Gastrocnemius medialis (tissue), 4 donors: ENCODE results near the gene KPNA3.

Experiments
- POLR2A ChIP-seq, 2 donors: fragments of 450-650 bp; IDR thresholded peaks; one replicate each; pipeline ENCODE4 v1.6.1; 2017; ENCODE audit warnings: antibody characterized with exemption in 2 of 2, mild to moderate bottlenecking in 2 of 2, moderate library complexity in 2 of 2
- TF ChIP-seq, protein P1 (sequence below), 5 experiments: fragments of 450-650 bp in 3 of 5; fragments of 200-600 bp in 2 of 5; sonication (generic) in 2 of 5; IDR thresholded peaks in 4 of 5; conservative IDR thresholded peaks in 1 of 5; 1 replicate in 4 of 5; 2 replicates in 1 of 5; pipeline ENCODE4 v1.5.1; 2016 to 2019; ENCODE audit warnings: antibody characterized with exemption in 5 of 5, mild to moderate bottlenecking in 3 of 5, moderate library complexity in 3 of 5

DNA sequence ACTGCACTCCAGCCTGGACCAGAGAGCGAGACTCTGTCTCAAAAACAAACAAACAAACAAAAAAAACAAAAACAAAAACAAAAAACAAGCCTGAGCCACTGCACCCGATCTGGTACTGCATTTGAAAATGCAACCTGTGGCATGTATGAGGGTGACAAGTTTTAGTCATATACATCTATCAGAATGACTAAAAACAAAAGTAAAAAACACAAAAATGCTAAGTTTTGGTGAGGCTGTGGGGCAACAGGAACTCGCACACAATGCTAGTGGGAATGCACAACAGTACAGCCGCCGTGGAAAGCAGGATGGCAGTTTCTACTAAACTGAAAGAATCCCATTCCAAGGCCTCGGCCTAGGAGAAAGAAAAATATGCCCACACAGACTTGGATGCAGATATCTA is 109.0 kb downstream of the KPNA3 start:
- TF ChIP-seq, protein P1, sequence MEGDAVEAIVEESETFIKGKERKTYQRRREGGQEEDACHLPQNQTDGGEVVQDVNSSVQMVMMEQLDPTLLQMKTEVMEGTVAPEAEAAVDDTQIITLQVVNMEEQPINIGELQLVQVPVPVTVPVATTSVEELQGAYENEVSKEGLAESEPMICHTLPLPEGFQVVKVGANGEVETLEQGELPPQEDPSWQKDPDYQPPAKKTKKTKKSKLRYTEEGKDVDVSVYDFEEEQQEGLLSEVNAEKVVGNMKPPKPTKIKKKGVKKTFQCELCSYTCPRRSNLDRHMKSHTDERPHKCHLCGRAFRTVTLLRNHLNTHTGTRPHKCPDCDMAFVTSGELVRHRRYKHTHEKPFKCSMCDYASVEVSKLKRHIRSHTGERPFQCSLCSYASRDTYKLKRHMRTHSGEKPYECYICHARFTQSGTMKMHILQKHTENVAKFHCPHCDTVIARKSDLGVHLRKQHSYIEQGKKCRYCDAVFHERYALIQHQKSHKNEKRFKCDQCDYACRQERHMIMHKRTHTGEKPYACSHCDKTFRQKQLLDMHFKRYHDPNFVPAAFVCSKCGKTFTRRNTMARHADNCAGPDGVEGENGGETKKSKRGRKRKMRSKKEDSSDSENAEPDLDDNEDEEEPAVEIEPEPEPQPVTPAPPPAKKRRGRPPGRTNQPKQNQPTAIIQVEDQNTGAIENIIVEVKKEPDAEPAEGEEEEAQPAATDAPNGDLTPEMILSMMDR (IDR thresholded peaks at IDR 0.05 in 4 of 5, conservative IDR thresholded peaks at IDR 0.05 in 1 of 5): no peak
- TF ChIP-seq POLR2A (IDR thresholded peaks at IDR 0.05): no peak
